CD14-positive monocyte (primary cell): ENCODE data around the gene KMT2C. TPM values are rescaled to one million over a fixed set of nuclear protein-coding genes. Genes with fewer than 3 reads are reported as not detected.

Experiments used
- DNase-seq, 3 donors: peaks; one replicate each; pipeline ENCODE4 v3.0.0-alpha.2; 2011 to 2022
- H2AFZ ChIP-seq: 2 replicates; pipeline ENCODE4 v1.6.0; 2012; ENCODE audit warnings: mild to moderate bottlenecking, low read depth, low read length, inconsistent platforms; ENCODE audit not compliant: insufficient read depth, poor library complexity, severe bottlenecking
- H3K27ac ChIP-seq, 2 donors: 1 replicate in 1 of 2; 2 replicates in 1 of 2; pipeline ENCODE4 v1.5.1; 2012 to 2013; ENCODE audit warnings: low read length in 2 of 2, control low read depth in 1 of 2, inconsistent platforms in 1 of 2, low read depth in 1 of 2, mild to moderate bottlenecking in 1 of 2
- H3K27me3 ChIP-seq, 2 donors: one replicate each; pipeline versions ENCODE4 v1.6.0 to v1.6.1; 2011 to 2013; ENCODE audit warnings: low read length in 2 of 2; ENCODE audit not compliant: control insufficient read depth in 2 of 2, insufficient read depth in 2 of 2
- H3K36me3 ChIP-seq, 2 donors: replicated peaks in 1 of 2; 1 replicate in 1 of 2; 2 replicates in 1 of 2; pipeline versions ENCODE4 v1.5.1 to v1.6.1; 2012 to 2013; ENCODE audit warnings: low read length in 2 of 2, control low read depth in 1 of 2, inconsistent platforms in 1 of 2, mild to moderate bottlenecking in 1 of 2; ENCODE audit not compliant: insufficient read depth in 2 of 2, control insufficient read depth in 1 of 2
- H3K4me1 ChIP-seq, 2 donors: 1 replicate in 1 of 2; 2 replicates in 1 of 2; pipeline versions ENCODE4 v1.5.1 to v1.6.1; 2012 to 2013; ENCODE audit warnings: low read length in 2 of 2, control low read depth in 1 of 2, inconsistent platforms in 1 of 2, mild to moderate bottlenecking in 1 of 2, moderate library complexity in 1 of 2; ENCODE audit not compliant: insufficient read depth in 2 of 2, control insufficient read depth in 1 of 2
- H3K4me2 ChIP-seq: replicated peaks from 2 replicates; pipeline ENCODE3; 2012; ENCODE audit warnings: low read length, moderate library complexity, mild to moderate bottlenecking; ENCODE audit not compliant: poor library complexity, severe bottlenecking; ENCODE audit errors: extremely low read depth
- H3K4me3 ChIP-seq, 3 experiments: fragments of 200-600 bp in 1 of 3; sonication (generic) in 1 of 3; replicated peaks in 1 of 3; 1 replicate in 2 of 3; 2 replicates in 1 of 3; pipeline ENCODE4 v1.5.1; 2011 to 2013; ENCODE audit warnings: low read length in 3 of 3, mild to moderate bottlenecking in 3 of 3, control low read depth in 2 of 3, low read depth in 2 of 3, inconsistent platforms in 1 of 3, moderate library complexity in 1 of 3
- H3K79me2 ChIP-seq: 2 replicates; pipeline ENCODE4 v1.6.0; 2012; ENCODE audit warnings: mild to moderate bottlenecking, control low read depth, inconsistent platforms, low read length, moderate library complexity; ENCODE audit not compliant: insufficient read depth
- H3K9ac ChIP-seq: 2 replicates; pipeline ENCODE4 v1.6.0; 2017; ENCODE audit warnings: low read length, mild to moderate bottlenecking; ENCODE audit not compliant: insufficient read depth, poor library complexity, severe bottlenecking
- H3K9me3 ChIP-seq, 2 donors: replicated peaks in 1 of 2; 1 replicate in 1 of 2; 2 replicates in 1 of 2; pipeline versions ENCODE4 v1.5.1 to v1.6.1; 2012 to 2013; ENCODE audit warnings: low read length in 2 of 2, control low read depth in 1 of 2; ENCODE audit not compliant: control insufficient read depth in 1 of 2, insufficient read depth in 1 of 2
- H4K20me1 ChIP-seq: 2 replicates; pipeline ENCODE4 v1.6.0; 2012; ENCODE audit warnings: mild to moderate bottlenecking, low read length, control low read depth, moderate library complexity; ENCODE audit not compliant: insufficient read depth
- H3K27ac Mint-ChIP-seq, 7 donors: one replicate each; pipeline ENCODE4 v1.8.0; 2020; ENCODE audit warnings: mild to moderate bottlenecking in 7 of 7, mixed read lengths in 7 of 7, moderate library complexity in 6 of 7, inconsistent platforms in 2 of 7
- H3K27me3 Mint-ChIP-seq, 3 donors: one replicate each; pipeline ENCODE4 v1.8.0; 2021 to 2022; ENCODE audit warnings: low read depth in 3 of 3, mild to moderate bottlenecking in 3 of 3, mixed read lengths in 3 of 3, moderate library complexity in 3 of 3, inconsistent platforms in 1 of 3
- H3K36me3 Mint-ChIP-seq, 2 donors: one replicate each; pipeline ENCODE4 v1.8.0; 2020; ENCODE audit warnings: mixed read lengths in 2 of 2, inconsistent platforms in 1 of 2, mild to moderate bottlenecking in 1 of 2
- H3K4me1 Mint-ChIP-seq: one replicate; pipeline ENCODE4 v1.8.0; 2020; ENCODE audit warnings: mild to moderate bottlenecking, mixed read lengths
- H3K4me3 Mint-ChIP-seq, 2 donors: one replicate each; pipeline ENCODE4 v1.8.0; 2020; ENCODE audit warnings: mild to moderate bottlenecking in 2 of 2, mixed read lengths in 2 of 2, moderate library complexity in 1 of 2
- H3K9me3 Mint-ChIP-seq, 7 donors: one replicate each; pipeline ENCODE4 v1.8.0; 2020 to 2022; ENCODE audit warnings: mixed read lengths in 7 of 7, mild to moderate bottlenecking in 6 of 7, moderate library complexity in 6 of 7, inconsistent platforms in 2 of 7
- CTCF ChIP-seq: fragments of 200-600 bp; IDR thresholded peaks from one replicate; pipeline ENCODE4 v1.8.0; 2022; ENCODE audit warnings: antibody characterized with exemption, mild to moderate bottlenecking
- WGBS: methylation state at CpG from one replicate; pipeline ENCODE4 v1.1.5; 2013; ENCODE audit warnings: missing lambda C conversion rate; ENCODE audit not compliant: insufficient coverage; 5-methylcytosine and 5-hydroxymethylcytosine counted together
- intact Hi-C, 2 donors: fragments of 100-400 bp; cut with micrococcal nuclease; formaldehyde crosslinking; loops; one replicate each; pipeline versions ENCODE4 v1.15.0 to v1.15.1; 2023
- polyA plus RNA-seq, 3 donors: library from polyadenylated mRNA; depleted of rRNA in 1 of 3; unstranded in 2 of 3; stranded (reverse) in 1 of 3; fragments of 300-500 nt in 2 of 3; fragments of >200 nt in 1 of 3; fragmentation: Illumina TruSeq in 2 of 3; gene quantifications; 1 replicate in 2 of 3; 2 replicates in 1 of 3; pipeline ENCODE4 v1.2.3, GENCODE V29; 2012 to 2021

KMT2C gene
- polyA plus RNA-seq, 3 donors: 4.5 to 26.1 (median 7.3) TPM

DNA sequence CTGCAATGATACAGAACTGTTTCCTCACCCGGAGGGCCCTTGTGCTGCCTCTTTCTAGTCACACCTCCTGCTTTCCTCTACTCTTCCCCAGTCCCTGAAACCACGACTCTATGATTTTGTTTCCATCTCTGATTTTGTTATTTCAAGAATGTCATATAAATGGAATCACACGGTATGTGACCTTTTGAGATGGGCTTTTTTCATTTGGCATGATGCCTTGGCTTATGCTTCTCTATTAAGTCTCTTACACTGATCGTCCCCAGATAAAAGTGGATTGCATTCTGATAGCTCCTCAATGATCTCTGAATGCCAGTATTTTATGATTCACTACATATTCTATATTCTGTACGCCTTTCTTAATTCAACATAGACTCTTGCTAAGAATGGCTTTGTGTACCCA is 332.1 kb downstream of the KMT2C start:
- DNase-seq: no peak
- H3K79me2 ChIP-seq: no peaks in the 10 kb centered on the region
- no peak overlapping the region for H3K9ac ChIP-seq
- no peaks in the 10 kb centered on the region for H4K20me1 ChIP-seq
- Mint-ChIP-seq H3K4me3 (no peak overlapping the region), H3K27me3 (no peaks in the 10 kb centered on the region), H3K27ac (no peak overlapping the region), H3K9me3 (no peaks in the 10 kb centered on the region), H3K4me1 (no peaks in the 10 kb centered on the region), H3K36me3 (peaks cover 38 to 62% of the 10 kb centered on the region in 2 donors)
- peaks cover 20 to 50% of the 10 kb centered on the region in 2 donors for H3K36me3 ChIP-seq
- H3K4me2 ChIP-seq: no peak overlapping the region
- no peaks in the 10 kb centered on the region for H3K9me3 ChIP-seq
- no peak overlapping the region for H3K4me3 ChIP-seq
- no peaks in the 10 kb centered on the region for H3K4me1 ChIP-seq
- no peak overlapping the region for H3K27ac ChIP-seq
- intact Hi-C loops: no loop called here
- no peak overlapping the region for H2AFZ ChIP-seq
- no peaks in the 10 kb centered on the region for H3K27me3 ChIP-seq
- 100% methylated on average over 2 of the region's 5 CpGs for whole genome bisulfite sequencing
- no peak for TF ChIP-seq CTCF

DNA sequence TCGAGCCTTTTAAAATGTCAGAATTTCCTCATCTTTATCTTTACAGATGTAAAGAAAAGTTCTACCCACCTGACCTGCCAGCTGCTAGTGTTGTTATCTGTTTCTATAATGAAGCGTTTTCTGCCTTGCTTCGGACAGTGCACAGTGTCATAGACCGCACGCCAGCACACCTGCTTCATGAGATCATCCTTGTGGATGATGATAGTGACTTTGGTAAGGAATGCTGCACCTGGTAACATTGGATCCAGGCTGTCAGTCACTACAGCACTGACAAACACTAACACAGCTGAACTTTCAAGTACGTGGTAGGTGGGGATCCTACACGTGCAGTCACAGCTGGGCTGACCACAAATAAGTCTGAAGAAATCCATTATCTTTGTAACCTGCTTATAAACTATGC is 332.7 kb downstream of the KMT2C start:
- H3K9me3 ChIP-seq: no peaks in the 10 kb centered on the region
- intact Hi-C loops: no loop called here
- no peak for DNase-seq

More for the DNA sequence above, 332.7 kb downstream of the KMT2C start:
- Mint-ChIP-seq H3K27ac (no peak overlapping the region), H3K4me1 (no peaks in the 10 kb centered on the region), H3K36me3 (peaks cover 35 to 56% of the 10 kb centered on the region in 2 donors), H3K4me3 (no peak overlapping the region), H3K9me3 (no peaks in the 10 kb centered on the region), H3K27me3 (no peaks in the 10 kb centered on the region)
- H3K9ac ChIP-seq: no peak overlapping the region
- H3K79me2 ChIP-seq: no peaks in the 10 kb centered on the region
- no peak for TF ChIP-seq CTCF
- H3K4me3 ChIP-seq: no peak overlapping the region
- 93% methylated on average over 2 of the region's 7 CpGs for WGBS
- H3K27me3 ChIP-seq: no peaks in the 10 kb centered on the region
- H3K27ac ChIP-seq: no peak overlapping the region
- no peaks in the 10 kb centered on the region for H3K4me1 ChIP-seq
- no peak overlapping the region for H2AFZ ChIP-seq
- H3K36me3 ChIP-seq: peaks cover 19 to 47% of the 10 kb centered on the region in 2 donors
- no peak overlapping the region for H3K4me2 ChIP-seq
- H4K20me1 ChIP-seq: no peaks in the 10 kb centered on the region
